Mesendoderm (in vitro differentiated cells): ENCODE data around the gene TSPEAR.
"Not testable (repeated sequence)": the region's sequence is repeated elsewhere in the genome, so short reads cannot be mapped to it uniquely, and the experiment has no call there.

Experiments used
- DNase-seq: peaks from one replicate; pipeline ENCODE4 v3.0.0; 2013
- H2AK5ac ChIP-seq: 2 replicates; pipeline ENCODE4 v1.6.1; 2013; ENCODE audit warnings: low read length, inconsistent platforms
- H2BK120ac ChIP-seq: 2 replicates; pipeline ENCODE4 v1.6.1; 2013; ENCODE audit warnings: low read depth, mild to moderate bottlenecking, low read length, moderate library complexity, mixed read lengths
- H2BK15ac ChIP-seq: replicated peaks from 2 replicates; pipeline ENCODE4 v1.6.1; 2013; ENCODE audit warnings: low read depth, mild to moderate bottlenecking, moderate library complexity
- H2BK5ac ChIP-seq: 2 replicates; pipeline ENCODE4 v1.6.1; 2013; ENCODE audit warnings: low read length, inconsistent platforms
- H3K18ac ChIP-seq: 2 replicates; pipeline ENCODE4 v1.6.1; 2013; ENCODE audit warnings: mild to moderate bottlenecking, low read length, mixed read lengths
- H3K23ac ChIP-seq: one replicate; pipeline ENCODE4 v1.6.1; 2013; ENCODE audit warnings: low read length
- H3K27ac ChIP-seq: 2 replicates; pipeline ENCODE4 v1.5.1; 2013; ENCODE audit warnings: low read depth, mild to moderate bottlenecking, inconsistent platforms, low read length, moderate library complexity
- H3K27me3 ChIP-seq: 2 replicates; pipeline ENCODE4 v1.6.1; 2013; ENCODE audit warnings: low read length, control low read depth, mild to moderate bottlenecking, inconsistent platforms; ENCODE audit not compliant: insufficient read depth, poor library complexity
- H3K36me3 ChIP-seq: 2 replicates; pipeline ENCODE4 v1.6.1; 2013; ENCODE audit warnings: low read length, inconsistent platforms; ENCODE audit not compliant: control insufficient read depth, insufficient read depth
- H3K4ac ChIP-seq: one replicate; pipeline ENCODE4 v1.6.1; 2013; ENCODE audit warnings: low read depth, mild to moderate bottlenecking, low read length, moderate library complexity
- H3K4me1 ChIP-seq: 2 replicates; pipeline ENCODE4 v1.6.1; 2013; ENCODE audit warnings: low read depth, low read length, inconsistent platforms; ENCODE audit not compliant: control insufficient read depth
- H3K4me2 ChIP-seq: 2 replicates; pipeline ENCODE4 v1.6.1; 2013; ENCODE audit warnings: low read length
- H3K4me3 ChIP-seq: 2 replicates; pipeline ENCODE4 v1.5.1; 2013; ENCODE audit warnings: mild to moderate bottlenecking, low read length
- H3K56ac ChIP-seq: one replicate; pipeline ENCODE4 v1.6.1; 2013; ENCODE audit warnings: low read length
- H3K79me1 ChIP-seq: 2 replicates; pipeline ENCODE4 v1.6.1; 2013; ENCODE audit warnings: low read length, inconsistent platforms
- H3K79me2 ChIP-seq: 2 replicates; pipeline ENCODE4 v1.6.1; 2013; ENCODE audit warnings: mild to moderate bottlenecking, low read length; ENCODE audit not compliant: control insufficient read depth, insufficient read depth
- H3K9ac ChIP-seq: 2 replicates; pipeline ENCODE4 v1.6.1; 2013; ENCODE audit warnings: low read length, inconsistent platforms
- H4K5ac ChIP-seq: one replicate; pipeline ENCODE4 v1.6.1; 2013; ENCODE audit warnings: low read length
- H4K8ac ChIP-seq: one replicate; pipeline ENCODE4 v1.6.1; 2013; ENCODE audit warnings: low read depth, mild to moderate bottlenecking, control low read depth, low read length, moderate library complexity
- WGBS: extraction: QIAGEN DNeasy Blood & Tissue Kit; methylation state at CpG from one replicate; pipeline ENCODE4 v1.1.7; 2013; ENCODE audit warnings: low lambda C conversion rate, missing lambda C conversion rate; ENCODE audit not compliant: insufficient coverage; ENCODE audit errors: extremely low coverage; 5-methylcytosine and 5-hydroxymethylcytosine counted together

TSPEAR gene

GRCh38 chr21:44550807-44551206 lies 160.6 kb downstream of the TSPEAR start:
- Histone ChIP-seq H2AK5ac (no peak overlapping the region), H2BK15ac (no peak overlapping the region), H3K56ac (no peak overlapping the region), H2BK120ac (no peak overlapping the region), H3K79me2 (no peaks in the 10 kb centered on the region), H4K5ac (no peak overlapping the region), H3K27ac (no peak overlapping the region), H2BK5ac (no peak overlapping the region), H3K4ac (no peak overlapping the region), H3K9ac (no peak overlapping the region), H3K4me1 (peaks cover 9% of the 10 kb centered on the region), H3K4me2 (no peak overlapping the region), H4K8ac (no peak overlapping the region), H3K79me1 (no peaks in the 10 kb centered on the region), H3K18ac (no peak overlapping the region), H3K23ac (no peak overlapping the region), H3K4me3 (no peak overlapping the region), H3K27me3 (no peaks in the 10 kb centered on the region), H3K36me3 (no peaks in the 10 kb centered on the region)
- DNase-seq = no peak
- WGBS = no CpG with 5 or more reads among the region's 10 CpGs

GRCh38 chr21:44550285-44550684 lies 161.1 kb downstream of the TSPEAR start:
- H3K18ac ChIP-seq, H3K79me1 ChIP-seq, H3K27ac ChIP-seq, H3K4me3 ChIP-seq, H3K36me3 ChIP-seq, H3K23ac ChIP-seq, H3K4me2 ChIP-seq, H2AK5ac ChIP-seq, H3K9ac ChIP-seq, H4K5ac ChIP-seq, H2BK5ac ChIP-seq, H4K8ac ChIP-seq, H3K4ac ChIP-seq, H2BK120ac ChIP-seq, H2BK15ac ChIP-seq, DNase-seq, H3K27me3 ChIP-seq, H3K79me2 ChIP-seq, H3K4me1 ChIP-seq: not testable (repeated sequence)
- H3K56ac ChIP-seq = peak overlapping the region; percentile 34
- no CpG with 5 or more reads among the region's 17 CpGs for WGBS

GRCh38 chr21:44549525-44550211 lies 161.7 kb downstream of the TSPEAR start:
- Histone ChIP-seq H2BK15ac (no peak overlapping the region), H3K36me3 (no peaks in the 10 kb centered on the region), H3K4me2 (no peak overlapping the region), H4K5ac (no peak overlapping the region), H2AK5ac (peak overlapping the region; percentile 88), H3K79me2 (no peaks in the 10 kb centered on the region), H3K79me1 (no peaks in the 10 kb centered on the region), H3K4me1 (peaks cover 9% of the 10 kb centered on the region), H3K56ac (peak overlapping the region; percentile 58), H2BK120ac (no peak overlapping the region), H3K4me3 (no peak overlapping the region), H2BK5ac (peak overlapping the region; percentile 59), H3K27ac (no peak overlapping the region), H3K9ac (no peak overlapping the region), H3K4ac (no peak overlapping the region), H3K27me3 (no peaks in the 10 kb centered on the region), H3K18ac (peak overlapping the region; percentile 9), H3K23ac (no peak overlapping the region), H4K8ac (no peak overlapping the region)
- no peak for DNase-seq
- WGBS = no CpG with 5 or more reads among the region's 25 CpGs

- no peak overlapping the region for H3K4me3 ChIP-seq
- peak overlapping the region; percentile 53 for H3K27ac ChIP-seq
- DNase-seq = peak; percentile 56
- no peak overlapping the region for H4K5ac ChIP-seq
- H3K79me2 ChIP-seq = no peaks in the 10 kb centered on the region
- peak overlapping the region; percentile 58 for H3K4ac ChIP-seq
- H2BK120ac ChIP-seq = peak overlapping the region; percentile 52
- H3K79me1 ChIP-seq = no peaks in the 10 kb centered on the region
- H3K4me1 ChIP-seq = peaks cover 9% of the 10 kb centered on the region
- H2BK5ac ChIP-seq = peak overlapping the region; percentile 30
- peak overlapping the region; percentile 27 for H3K9ac ChIP-seq
- peak overlapping the region; percentile 51 for H3K18ac ChIP-seq
- H4K8ac ChIP-seq = no peak overlapping the region
- H3K4me2 ChIP-seq = no peak overlapping the region
- no peaks in the 10 kb centered on the region for H3K27me3 ChIP-seq
- H3K36me3 ChIP-seq = no peaks in the 10 kb centered on the region
- no peak overlapping the region for H2BK15ac ChIP-seq
- peak overlapping the region; percentile 51 for H2AK5ac ChIP-seq
- WGBS = no CpG with 5 or more reads among the region's 14 CpGs
- H3K23ac ChIP-seq = no peak overlapping the region
- peak overlapping the region; percentile 58 for H3K56ac ChIP-seq
Measured at GRCh38 chr21:44548922-44549321, 162.4 kb downstream of the TSPEAR start.

GRCh38 chr21:44548381-44548780 lies 163.0 kb downstream of the TSPEAR start:
- Histone ChIP-seq H3K4ac (peak overlapping the region; percentile 58), H3K18ac (peak overlapping the region; percentile 51), H3K4me3 (no peak overlapping the region), H3K27ac (peak overlapping the region; percentile 53), H4K8ac (no peak overlapping the region), H3K4me1 (peaks cover 9% of the 10 kb centered on the region), H2BK5ac (peak overlapping the region; percentile 30), H2BK120ac (peak overlapping the region; percentile 52), H3K23ac (no peak overlapping the region), H3K36me3 (no peaks in the 10 kb centered on the region), H3K9ac (peak overlapping the region; percentile 27), H2AK5ac (peak overlapping the region; percentile 51), H2BK15ac (no peak overlapping the region), H3K27me3 (no peaks in the 10 kb centered on the region), H3K79me1 (no peaks in the 10 kb centered on the region), H3K56ac (peak overlapping the region; percentile 58), H3K79me2 (no peaks in the 10 kb centered on the region), H3K4me2 (no peak overlapping the region), H4K5ac (no peak overlapping the region)
- DNase-seq = no peak
- no CpG with 5 or more reads among the region's 13 CpGs for WGBS
